GM19455 (cell line): Measurements from ENCODE around the gene CYP2J2.
"Not testable (repeated sequence)": the region's sequence is repeated elsewhere in the genome, so short reads cannot be mapped to it uniquely, and the experiment has no call there.

ENCODE experiments used
- ATAC-seq: cut with Tn5 transposase; IDR thresholded peaks from one replicate; pipeline ENCODE4 v1.9.1; 2021; ENCODE audit not compliant: unreplicated experiment

Gene CYP2J2

DNA sequence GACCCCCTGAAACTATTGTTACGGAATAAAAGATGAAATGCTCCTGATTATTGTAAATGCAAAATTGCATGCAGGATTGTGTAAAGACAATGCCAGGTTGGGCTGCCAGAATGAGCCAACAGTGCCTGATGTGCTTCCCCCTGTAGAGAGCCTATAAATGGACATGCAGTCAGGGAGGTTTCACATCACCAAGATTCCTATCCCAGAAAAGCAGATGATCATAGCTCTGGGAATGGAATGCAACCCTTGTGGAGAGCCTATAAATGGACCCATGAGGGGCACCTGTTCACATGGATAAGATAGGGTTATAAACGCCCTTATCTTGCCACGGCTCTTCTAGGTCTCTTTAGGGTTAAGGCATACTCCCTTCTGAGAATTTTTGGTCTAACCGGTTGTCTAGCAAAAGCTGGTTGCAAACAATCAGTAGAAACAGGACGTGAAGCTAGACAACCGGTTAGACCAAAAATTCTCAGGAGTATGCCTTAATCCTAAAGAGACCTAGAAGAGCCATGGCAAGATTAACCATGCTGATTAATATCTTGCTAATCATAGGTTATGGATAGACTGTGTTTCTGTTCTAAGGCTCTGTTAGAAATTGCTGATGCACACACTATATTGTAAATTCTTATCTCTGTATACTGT, 5.2 kb downstream of the CYP2J2 start:
- ATAC-seq = not testable (repeated sequence)

DNA sequence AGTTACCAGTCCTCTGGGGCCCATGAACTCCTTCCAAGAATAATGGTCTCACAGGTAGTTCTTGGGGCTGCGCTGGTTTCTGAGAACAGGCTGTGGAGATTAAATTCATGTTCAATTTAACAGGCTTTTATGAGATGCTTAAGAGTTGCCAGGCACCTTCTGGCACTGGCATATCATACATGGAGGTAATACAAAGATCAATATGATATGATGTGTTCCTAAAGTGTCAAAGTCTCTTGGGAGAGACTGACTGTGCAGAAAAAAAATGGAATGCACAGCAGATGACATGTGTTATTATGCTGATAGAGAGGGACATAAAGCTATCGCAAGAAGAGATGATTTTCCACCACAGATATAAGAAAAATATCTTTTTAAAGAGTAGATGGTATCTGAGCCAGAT, 6.8 kb downstream of the CYP2J2 start:
- ATAC-seq = no peak

DNA sequence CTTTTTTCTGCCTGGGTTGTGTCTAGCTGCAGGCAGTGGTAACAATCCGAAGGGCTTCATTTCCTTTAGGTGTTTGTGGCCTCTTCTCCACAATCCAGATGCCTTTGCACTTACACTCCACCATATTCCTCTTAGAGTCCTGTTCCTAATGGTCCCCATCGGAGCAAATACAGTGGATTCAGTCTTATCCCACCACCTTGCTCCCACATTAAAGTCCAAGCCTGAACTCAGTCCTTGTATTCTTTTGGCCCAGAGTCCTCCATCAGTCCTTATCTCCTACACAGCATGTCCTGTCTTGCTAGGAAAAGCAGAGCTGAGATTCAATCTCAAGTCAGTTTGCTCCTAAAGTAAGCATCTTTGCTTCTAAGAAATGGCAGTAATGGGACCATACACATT, 8.8 kb downstream of the CYP2J2 start:
- no peak for ATAC-seq

DNA sequence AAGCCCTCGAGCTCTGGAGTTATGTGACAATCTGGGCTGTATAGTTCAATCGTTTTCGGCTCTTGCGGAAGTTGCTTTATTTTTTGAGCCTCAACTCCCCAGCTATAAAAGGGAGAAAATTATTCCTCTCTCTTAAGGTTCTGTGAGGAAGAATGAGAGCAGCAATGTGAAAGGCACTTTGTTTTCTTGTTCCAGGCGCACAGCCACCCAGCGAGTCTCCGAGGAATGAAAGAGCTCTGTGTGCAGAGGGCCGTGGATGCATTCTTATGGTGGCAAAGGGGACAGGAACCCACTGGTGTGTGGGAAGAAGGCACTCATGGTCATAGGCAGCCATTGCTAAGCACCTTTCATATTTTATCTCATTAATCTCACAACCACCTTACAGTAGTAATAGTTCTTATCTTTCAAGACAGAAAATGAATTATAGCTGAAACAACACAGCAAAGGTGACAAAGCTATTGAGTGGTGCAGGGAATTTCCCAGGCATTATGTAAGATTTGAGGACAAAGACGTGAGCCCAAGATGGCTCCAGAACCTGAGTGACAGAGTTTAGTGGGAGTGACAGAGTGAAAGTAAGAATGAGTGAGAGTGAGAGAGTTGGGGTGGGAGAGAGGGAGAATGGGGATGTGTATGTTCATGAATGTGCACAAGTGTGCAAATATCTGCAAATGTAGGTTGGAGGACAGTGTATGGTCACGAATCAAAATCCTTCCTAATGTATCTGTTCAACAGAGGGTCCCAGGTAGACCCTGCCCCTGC, 9.4 kb downstream of the CYP2J2 start:
- ATAC-seq = no peak

DNA sequence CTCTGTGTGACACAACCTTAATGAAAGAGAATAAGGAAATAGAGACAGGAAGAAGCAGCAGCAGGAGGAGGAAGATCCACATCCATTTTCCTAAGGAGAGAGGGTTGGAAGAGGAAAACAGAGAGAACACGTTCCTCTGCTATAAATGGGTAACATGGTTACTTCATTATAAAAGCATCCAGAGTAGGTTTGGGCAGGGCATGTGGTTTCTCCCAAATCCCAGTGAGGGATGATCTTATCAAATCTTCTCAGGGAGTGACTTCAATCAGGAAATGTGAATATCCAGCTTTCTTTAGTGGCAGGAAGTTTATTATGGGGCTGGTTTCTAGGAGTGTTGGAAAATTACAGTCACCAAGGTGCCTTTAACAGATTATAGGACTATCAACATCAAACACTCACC, 11.1 kb downstream of the CYP2J2 start:
- ATAC-seq = no peak

DNA sequence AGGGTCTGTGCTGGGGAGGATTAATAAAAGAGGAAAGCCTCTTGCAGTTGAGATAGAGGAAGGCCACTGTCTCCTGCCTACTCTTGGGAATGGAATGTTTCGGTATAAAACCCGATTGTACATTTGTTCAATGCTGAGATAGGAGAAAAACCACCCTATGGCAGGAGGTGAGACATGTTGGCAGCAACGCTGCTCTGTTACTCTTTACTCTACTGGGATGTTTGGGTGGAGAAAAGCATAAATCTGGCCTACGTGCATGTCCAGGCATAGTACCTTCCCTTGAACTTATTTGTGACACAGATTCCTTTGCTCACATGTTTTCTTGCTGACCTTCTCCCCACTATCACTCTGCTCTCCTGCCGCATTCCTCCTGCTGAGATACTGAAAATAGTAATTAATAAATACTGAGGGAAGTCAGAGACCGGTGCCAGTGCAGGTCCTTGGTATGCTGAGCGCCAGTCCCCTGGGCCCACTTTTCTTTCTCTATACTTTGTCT, 11.7 kb downstream of the CYP2J2 start:
- ATAC-seq = not testable (repeated sequence)

DNA sequence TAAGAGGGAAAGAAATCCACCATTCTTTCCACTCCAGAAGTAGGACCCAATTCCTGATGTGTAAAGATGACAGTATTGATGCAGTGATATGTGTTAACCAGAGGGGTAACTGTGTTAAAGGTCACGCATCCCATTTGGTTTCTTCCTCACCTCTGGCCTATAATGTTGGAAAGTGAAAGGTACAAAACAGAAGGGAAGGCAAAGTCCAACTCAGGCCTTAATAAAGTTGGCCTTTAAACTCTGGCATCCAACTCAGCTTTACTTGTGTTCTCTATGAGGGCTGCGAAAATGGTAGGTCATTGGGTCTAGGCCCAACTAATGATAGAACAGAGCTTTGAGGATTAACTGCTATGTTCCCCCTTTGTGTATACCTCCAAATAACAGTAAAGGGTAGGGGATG, 17.9 kb downstream of the CYP2J2 start:
- ATAC-seq = no peak

DNA sequence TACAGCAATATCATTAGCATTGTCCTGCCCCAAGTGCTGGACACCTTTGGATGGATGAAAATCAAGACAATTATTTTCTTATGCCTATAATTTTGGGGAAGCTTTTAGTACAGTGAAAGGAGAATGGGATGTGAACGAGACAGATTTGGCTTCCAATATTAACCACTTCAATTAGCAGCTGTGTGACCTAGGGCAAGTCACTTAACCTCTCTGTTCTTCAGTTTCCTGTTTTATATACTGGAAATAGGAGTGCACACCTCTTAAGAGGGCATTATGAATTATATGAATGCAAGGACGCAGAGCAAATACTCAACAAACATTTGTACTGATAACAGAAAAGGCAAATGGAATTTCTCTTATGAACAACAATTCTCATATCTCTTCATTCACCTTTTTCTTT, 18.5 kb downstream of the CYP2J2 start:
- no peak for ATAC-seq

DNA sequence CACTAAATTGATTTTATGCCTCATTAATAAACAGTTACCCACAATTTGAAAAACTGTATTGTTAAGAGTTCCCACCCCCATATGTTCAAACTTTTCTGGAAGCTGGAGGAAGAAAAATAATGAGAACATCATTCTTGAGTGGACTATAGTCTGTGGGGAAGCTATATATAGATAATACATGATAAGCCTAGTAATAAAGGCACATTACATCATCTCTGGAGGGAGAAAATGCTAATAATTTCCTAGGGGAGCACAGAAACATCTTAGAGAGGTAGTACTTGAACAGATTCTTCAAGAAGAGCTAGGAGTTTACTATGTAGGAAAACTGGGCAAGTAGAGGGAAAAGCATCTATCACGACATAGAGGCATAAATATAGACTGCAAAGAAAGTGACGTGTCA, 19.6 kb downstream of the CYP2J2 start:
- no peak for ATAC-seq

DNA sequence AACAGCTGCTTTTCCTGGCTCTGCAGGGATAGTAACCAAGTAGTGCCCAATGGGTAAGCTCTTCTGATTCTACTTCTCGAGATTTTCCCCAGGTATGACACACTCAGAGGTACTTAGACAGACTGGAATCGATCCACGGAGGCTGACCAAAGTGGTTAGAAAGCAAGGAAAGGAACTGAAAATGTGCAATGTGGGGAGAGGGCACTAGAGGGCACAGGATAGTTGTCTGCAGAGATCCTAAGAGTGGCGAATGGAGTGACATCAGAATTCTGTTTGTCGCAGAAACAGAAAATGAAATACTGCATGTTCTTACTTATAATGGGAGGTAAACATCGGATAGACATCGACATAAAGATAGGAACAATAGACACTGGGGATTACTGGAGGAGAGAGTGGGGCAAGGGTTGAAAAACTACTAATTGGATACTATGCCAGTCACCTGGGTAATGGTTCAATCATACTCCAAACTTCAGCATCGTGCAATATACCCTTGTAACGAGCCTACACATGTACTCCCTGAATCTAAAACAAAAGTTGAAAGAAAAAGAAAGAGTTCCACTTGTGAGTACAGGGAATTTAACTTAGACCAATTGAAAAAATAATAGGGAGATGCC, 23.3 kb downstream of the CYP2J2 start:
- peak; percentile 71 for ATAC-seq

DNA sequence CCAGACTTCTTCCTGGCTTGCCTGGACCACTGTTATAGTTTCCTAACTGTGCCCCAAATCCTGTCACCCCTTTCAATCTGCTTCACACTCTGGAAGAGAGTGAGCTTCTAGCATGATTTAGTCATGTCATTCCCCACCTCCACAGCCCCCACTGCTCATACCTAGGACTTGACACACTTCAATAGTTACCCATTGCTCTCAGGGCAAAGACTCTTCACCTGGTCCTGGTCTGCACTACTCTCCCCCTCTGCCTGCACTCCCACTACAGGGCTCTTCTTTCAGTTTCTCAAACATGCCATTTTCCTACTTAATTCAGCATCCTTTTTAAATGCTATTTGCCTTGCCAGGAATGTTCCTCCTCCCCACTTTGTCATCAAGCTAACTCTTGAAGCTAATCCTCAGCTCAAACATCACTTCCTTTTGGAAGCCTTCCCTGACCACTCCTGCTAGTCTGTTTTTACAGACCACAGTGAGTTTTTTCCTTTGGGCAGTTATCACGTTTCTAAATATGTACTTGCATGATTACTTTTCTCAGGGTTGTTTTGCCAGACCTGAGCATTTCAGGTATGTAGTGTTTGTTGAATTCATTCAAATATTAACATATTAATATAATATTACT, 24.7 kb downstream of the CYP2J2 start:
- ATAC-seq = no peak

DNA sequence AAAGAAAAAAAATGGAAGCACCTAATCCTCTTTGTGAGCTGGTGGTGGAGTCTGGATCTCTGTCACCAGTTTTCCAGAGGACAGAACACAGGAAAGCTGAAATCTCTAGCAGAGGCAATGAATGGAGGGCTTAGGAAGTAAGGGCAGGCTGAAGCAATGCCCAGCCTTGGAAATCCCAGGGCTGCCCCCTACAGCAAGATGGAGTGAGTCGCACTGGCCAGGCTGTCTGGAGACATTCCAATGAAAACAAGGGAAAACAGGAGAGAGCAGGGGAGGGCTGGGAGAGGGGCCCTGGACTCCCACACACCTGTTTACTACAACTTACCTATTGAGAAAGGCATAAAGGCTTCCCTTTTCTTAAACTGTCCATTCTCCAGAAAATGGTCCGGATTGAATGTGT, 25.9 kb downstream of the CYP2J2 start:
- ATAC-seq = no peak

DNA sequence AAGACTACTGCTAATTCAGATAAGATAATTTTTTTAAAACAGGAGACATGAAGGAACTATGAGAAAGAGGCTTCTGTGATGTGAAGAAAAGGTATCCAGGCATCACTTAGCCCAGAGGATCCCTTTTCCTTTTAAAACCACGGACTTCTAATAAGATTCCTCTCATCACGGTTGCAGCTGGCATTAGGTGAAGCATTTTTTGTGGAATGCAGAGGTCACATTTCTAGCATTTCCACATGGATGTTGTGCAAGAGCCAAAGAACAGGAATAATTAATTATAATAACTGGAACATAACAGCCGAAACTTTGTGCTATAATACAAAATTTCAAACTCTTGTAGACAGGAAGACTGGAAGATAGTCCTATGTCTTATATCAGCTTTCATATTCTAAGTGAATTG, 27.6 kb downstream of the CYP2J2 start:
- ATAC-seq = no peak

DNA sequence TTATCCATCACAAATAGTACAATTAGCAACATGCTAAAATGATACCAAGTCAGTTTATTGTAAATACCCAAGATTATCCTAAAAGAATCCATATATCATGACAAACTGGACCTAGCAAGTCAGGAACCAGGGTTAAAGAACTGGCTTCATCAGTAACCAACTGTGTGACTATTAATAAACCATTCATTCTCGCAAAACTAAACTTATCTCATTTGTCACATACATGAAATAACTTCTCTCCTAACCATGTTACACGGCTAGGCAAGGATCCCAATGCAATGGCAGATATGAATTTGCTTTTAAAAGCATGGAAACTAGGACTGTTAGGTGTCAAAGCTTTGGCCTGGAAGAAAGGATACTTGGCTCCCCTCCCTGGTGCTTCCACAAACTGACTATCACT, 29.4 kb downstream of the CYP2J2 start:
- ATAC-seq = no peak

DNA sequence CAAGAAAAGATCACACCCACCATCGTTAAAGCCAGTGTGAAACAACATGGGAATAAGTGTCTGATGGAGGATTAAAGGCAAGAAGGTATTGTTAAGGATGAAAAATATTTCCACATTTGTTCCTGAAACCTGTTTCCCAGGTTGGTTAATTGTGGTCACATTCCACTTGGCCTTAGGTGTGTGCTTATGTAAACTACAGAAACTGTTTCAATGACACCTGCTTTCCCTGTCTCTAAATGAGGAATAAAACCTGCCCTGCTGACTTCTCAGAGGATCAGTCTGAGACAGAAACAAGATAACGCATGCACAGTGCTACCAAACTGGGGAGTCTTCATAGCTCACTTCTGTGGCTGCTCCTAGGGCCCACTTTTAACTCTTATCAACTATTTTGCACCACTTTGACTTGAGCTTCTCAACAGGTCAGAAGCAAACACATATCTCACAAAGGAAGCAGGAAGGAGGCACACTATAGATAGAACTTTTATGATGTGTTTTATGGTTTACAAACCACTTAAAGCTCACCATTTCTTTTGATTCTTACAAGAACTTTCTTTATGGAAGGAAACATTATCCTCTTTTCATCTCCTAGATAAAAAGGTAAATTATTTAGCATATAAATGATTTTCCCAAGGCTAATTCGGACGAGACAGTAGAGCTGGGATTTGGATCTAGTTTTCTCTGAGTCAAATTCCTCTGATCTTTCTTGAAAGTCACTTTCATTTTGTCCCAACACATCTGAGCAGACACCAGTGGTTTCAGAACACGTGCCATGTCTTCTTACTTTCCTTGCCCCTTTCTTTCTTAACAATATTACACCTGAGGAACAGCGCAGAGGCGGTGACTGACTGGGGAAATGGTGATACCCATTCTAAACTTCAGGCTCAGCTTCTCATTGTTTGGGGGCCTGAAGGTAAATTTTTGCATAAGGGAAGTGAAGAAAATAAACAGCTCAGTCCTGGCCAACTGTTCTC, 33.4 kb downstream of the CYP2J2 start:
- no peak for ATAC-seq

DNA sequence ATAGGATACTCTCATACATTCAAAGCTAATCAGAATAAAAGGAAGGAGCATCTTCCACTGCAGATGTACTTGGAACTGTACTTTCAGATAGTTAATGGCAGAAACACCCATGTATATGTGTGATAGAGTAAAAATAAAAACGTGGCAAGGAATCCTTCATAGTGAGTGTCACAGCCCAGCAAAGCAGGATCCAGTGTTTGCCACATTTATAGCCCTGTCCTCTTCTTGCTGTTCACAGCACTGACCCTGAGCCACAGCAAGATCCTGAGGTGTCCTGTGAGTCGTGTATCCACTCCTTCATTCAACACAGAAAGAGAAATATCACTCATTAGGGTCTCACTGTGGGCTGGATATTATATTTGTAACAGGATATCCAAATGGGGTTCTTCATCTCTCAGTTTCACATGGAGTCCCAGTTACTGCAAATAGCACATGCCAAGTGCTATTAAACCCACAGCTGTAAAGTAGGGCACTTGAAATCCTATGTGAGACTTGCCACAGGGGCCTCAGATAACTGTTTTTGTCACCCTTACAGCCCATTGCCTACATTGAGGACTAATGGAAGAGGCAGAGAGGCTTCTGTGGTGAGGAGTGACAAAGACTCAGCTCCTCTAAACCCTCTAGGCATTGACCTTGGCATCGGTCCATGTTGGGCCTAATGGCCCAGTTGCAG, 41.3 kb downstream of the CYP2J2 start:
- no peak for ATAC-seq

DNA sequence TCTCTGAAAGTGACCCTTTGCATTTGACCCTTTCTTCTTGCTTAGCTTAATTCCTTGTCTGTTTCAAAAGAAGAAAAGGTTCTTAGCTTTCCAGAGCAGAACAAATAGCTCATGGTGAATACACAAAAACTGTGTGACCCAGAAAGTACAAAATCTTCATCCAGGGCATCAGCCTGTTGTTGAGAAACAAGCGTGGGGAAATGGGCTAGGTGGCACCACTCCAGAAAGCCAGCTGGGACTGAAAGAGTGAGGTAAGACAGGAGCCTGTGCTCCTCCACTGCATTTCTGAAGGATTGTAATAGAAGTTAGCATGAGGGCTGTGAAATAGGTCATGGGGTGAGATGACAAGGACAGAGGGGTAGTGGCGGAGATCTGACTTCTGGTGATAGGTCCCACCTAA, 45.8 kb downstream of the CYP2J2 start:
- ATAC-seq = no peak

DNA sequence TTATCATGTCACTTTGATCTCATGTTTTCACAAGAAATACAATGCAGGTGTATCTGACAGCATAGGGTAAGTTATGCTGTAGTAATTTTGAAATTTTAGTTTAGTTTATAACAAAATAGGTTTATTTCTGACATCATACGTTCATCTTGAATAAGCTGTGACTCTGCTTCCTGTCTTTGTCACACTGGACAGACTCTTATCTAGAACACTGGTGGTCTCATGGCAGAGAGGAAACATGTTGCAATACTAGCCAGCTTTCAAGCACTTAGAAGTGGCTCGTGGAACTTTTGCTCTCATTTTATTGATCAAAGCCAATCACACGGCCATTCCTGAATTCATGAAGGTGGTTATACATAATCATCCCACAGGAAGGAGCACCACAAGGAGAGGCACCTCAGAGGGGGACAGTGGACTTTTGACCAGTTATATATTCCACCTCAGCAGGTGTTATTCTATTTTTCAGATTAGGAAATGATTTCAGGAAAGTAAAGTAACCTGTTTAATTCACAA, 46.5 kb downstream of the CYP2J2 start:
- ATAC-seq = no peak

DNA sequence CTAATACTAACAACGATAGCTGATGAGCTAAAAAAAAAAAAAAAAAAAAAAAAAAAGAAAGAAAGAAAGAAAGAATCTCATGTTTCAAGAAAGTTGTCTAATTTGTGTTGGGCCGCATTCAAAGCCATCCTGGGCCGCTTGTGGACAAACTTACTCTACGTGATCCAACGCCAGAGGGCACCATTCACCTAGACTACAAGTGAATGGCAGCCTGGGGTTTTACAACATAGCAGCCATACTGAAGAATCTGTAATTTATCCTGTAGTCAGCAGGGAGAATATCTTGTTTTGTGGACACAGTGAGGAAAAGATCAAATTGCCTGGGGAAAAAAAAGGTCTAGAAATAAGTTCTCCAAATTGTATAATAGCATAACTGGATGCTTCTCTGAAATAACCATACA, 47.0 kb downstream of the CYP2J2 start:
- ATAC-seq = no peak

DNA sequence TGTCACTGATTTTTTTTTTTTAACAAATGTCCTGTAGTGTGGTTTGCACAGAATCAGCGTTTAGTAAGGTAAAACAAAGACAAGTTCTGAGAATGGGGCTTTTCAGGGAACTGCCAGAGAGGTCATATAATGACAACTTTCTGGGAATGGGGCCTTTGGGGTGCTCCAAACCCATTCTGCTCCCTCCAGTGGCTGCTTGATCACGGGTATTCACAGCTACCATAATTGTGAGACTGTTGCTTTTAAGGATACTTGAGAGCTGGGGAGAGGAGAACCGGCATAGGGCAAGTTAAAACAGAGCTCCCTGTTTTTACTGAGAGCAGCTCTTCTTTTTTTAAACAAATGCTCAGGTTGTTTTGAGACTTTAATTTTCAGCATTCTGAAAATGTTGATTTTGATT, 48.2 kb downstream of the CYP2J2 start:
- ATAC-seq = no peak
